Upper lobe of left lung (tissue), 6 donors: Measurements from ENCODE around the gene UBXN10. TPM values are rescaled to one million over a fixed set of nuclear protein-coding genes. Genes with fewer than 3 reads are reported as not detected.
"Not testable (repeated sequence)": the region's sequence is repeated elsewhere in the genome, so short reads cannot be mapped to it uniquely, and the experiment has no call there.

Source experiments
- ATAC-seq, 2 donors: fragments of 200-7000 bp; cut with Tn5 transposase; one replicate each; pipeline ENCODE4 v1.9.1; 2022; ENCODE audit warnings: mild to moderate bottlenecking in 2 of 2, moderate library complexity in 2 of 2; ENCODE audit not compliant: low FRiP score in 2 of 2
- DNase-seq, 2 donors: peaks; one replicate each; pipeline ENCODE4 v3.0.0-alpha.2; 2019 to 2020
- H3K27ac ChIP-seq, 4 donors: fragments of 200-600 bp; sonication (generic); one replicate each; pipeline ENCODE4 v1.5.1; 2016 to 2019
- H3K27me3 ChIP-seq, 4 donors: fragments of 200-600 bp; sonication (generic); one replicate each; pipeline ENCODE4 v1.5.1; 2017 to 2019
- H3K36me3 ChIP-seq, 4 donors: fragments of 200-600 bp; sonication (generic); one replicate each; pipeline ENCODE4 v1.5.1; 2016 to 2019
- H3K4me1 ChIP-seq, 4 donors: fragments of 200-600 bp; sonication (generic); one replicate each; pipeline ENCODE4 v1.5.1; 2018 to 2019
- H3K4me3 ChIP-seq, 4 donors: fragments of 200-600 bp; sonication (generic); one replicate each; pipeline ENCODE4 v1.5.1; 2017 to 2019; ENCODE audit warnings: mild to moderate bottlenecking in 2 of 4, moderate library complexity in 1 of 4
- H3K9me3 ChIP-seq, 4 donors: fragments of 200-600 bp; sonication (generic); one replicate each; pipeline ENCODE4 v1.5.1; 2018 to 2019
- EP300 ChIP-seq, 4 donors: sonication (generic); formaldehyde crosslinking; IDR thresholded peaks; one replicate each; pipeline ENCODE4 v1.5.1; 2017; ENCODE audit warnings: antibody characterized with exemption in 4 of 4, control low read depth in 2 of 4
- POLR2A ChIP-seq, 4 donors: fragments of 450-650 bp; IDR thresholded peaks; one replicate each; pipeline ENCODE4 v1.5.1; 2016 to 2017; ENCODE audit warnings: antibody characterized with exemption in 4 of 4, mild to moderate bottlenecking in 2 of 4
- POLR2AphosphoS5 ChIP-seq, 2 donors: sonication (generic); formaldehyde crosslinking; IDR thresholded peaks; one replicate each; pipeline ENCODE4 v1.5.1; 2017; ENCODE audit warnings: antibody characterized with exemption in 2 of 2
- WGBS, 2 donors: methylation state at CpG; one replicate each; pipeline ENCODE4 v1.1.5; 2017 to 2018; 5-methylcytosine and 5-hydroxymethylcytosine counted together
- total RNA-seq, 6 donors: library from RNA; depleted of rRNA in 4 of 6; stranded (reverse); fragments of >200 nt in 4 of 6; gene quantifications; one replicate each; pipeline versions ENCODE4 v1.1.0 to v1.2.1, GENCODE V29; 2016 to 2021
- TF ChIP-seq, protein P1 (sequence below), 6 experiments: fragments of 450-650 bp in 4 of 6; fragments of 200-600 bp in 2 of 6; sonication (generic) in 2 of 6; IDR thresholded peaks; one replicate each; pipeline ENCODE4 v1.5.1; 2016 to 2019; ENCODE audit warnings: antibody characterized with exemption in 6 of 6
- donor health status: DM: no; HTN: no; CAD: no; lungs with moderate emphysema.
- donor health status: DM: no; HTN: yes; CAD: no; lungs with severe emphysema.

UBXN10 gene
- total RNA-seq, 6 donors from 2014 or later: 0.86 to 29.8 (median 6.5) TPM

DNA sequence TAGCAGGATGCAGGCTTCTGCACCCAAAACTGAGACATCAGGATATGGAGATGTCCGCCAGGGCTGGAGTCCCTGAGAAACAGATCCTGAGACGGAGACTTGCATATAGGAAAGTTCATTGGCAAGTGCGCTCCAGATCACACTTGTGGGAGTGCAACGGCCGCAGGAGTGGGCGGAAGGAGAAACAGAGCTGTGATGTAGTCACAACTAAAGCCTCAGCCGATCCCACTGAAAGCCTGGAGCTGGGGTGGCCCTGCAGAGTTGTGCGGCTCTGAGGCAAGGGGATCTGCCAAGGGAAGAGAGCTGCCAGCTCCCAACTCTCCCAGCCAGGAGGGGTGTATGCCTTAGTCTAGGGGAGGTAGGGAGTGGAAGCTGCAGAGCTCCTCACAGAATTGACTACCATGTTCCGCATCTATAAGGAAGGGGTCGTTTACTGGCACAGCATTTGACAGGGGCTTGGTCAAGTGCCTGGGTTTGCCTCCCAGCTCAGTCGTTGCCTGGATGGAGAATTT lies 42.5 kb downstream of the UBXN10 start:
- TF ChIP-seq, protein P1, sequence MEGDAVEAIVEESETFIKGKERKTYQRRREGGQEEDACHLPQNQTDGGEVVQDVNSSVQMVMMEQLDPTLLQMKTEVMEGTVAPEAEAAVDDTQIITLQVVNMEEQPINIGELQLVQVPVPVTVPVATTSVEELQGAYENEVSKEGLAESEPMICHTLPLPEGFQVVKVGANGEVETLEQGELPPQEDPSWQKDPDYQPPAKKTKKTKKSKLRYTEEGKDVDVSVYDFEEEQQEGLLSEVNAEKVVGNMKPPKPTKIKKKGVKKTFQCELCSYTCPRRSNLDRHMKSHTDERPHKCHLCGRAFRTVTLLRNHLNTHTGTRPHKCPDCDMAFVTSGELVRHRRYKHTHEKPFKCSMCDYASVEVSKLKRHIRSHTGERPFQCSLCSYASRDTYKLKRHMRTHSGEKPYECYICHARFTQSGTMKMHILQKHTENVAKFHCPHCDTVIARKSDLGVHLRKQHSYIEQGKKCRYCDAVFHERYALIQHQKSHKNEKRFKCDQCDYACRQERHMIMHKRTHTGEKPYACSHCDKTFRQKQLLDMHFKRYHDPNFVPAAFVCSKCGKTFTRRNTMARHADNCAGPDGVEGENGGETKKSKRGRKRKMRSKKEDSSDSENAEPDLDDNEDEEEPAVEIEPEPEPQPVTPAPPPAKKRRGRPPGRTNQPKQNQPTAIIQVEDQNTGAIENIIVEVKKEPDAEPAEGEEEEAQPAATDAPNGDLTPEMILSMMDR (IDR thresholded peaks at IDR 0.05): no peak
- TF ChIP-seq POLR2AphosphoS5 (IDR thresholded peaks at IDR 0.05): no peak
- TF ChIP-seq EP300 (IDR thresholded peaks at IDR 0.05): no peak
- no peak for TF ChIP-seq POLR2A (IDR thresholded peaks at IDR 0.05)
- DNase-seq: no peak
- 84 to 86% methylated on average over 11 of the region's 11 CpGs for WGBS, 2 donors
- Histone ChIP-seq H3K27me3 (peaks cover 0 to 2% (median 0%) of the 10 kb centered on the region in 4 donors), H3K36me3 (no peaks in the 10 kb centered on the region), H3K4me3 (no peak overlapping the region), H3K27ac (no peak overlapping the region), H3K9me3 (no peaks in the 10 kb centered on the region), H3K4me1 (no peaks in the 10 kb centered on the region)
- ATAC-seq: no peak

DNA sequence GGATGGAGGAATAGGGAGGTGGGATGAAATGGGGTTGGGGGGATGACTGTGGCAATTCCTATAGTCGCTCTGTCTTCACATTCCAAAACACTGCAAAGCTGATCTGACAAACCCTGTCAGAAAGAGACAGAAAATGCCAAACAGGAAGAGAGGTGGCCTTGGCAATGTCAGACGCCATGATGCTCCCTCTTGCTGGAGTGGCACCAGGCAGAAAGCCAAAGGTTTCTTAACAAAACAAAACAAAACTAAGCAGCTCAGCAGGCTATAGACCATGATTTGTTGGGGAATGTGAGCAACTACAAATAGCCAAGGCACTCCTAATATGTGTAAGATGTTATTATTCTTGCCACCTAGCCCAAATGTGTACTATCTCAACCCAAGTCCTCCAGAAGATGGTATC lies 43.3 kb downstream of the UBXN10 start:
- no peak overlapping the region for H3K27ac ChIP-seq

DNA sequence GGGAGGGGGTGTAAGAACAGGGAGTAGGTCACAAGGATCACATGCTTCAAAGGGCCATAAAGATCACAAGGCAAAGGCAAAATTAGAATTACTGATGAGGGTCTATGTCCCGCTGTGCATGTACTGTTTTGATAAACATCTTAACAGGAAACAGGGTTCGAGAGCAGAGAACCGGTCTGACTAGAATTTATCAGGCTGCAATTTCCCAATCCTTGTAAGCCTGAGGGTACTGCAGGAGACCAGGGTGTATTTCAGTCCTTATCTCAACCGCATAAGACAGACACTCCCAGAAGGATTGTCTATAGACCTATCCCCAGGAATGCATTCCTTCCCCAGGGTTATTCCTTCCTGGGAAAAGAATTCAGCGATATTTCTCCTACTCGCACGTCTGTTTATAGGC lies 46.7 kb downstream of the UBXN10 start:
- WGBS, 2 donors: 18 to 43% methylated on average over 7 of the region's 7 CpGs
- H3K4me3 ChIP-seq, DNase-seq, ATAC-seq, H3K36me3 ChIP-seq, H3K27ac ChIP-seq, H3K27me3 ChIP-seq, H3K9me3 ChIP-seq, H3K4me1 ChIP-seq: not testable (repeated sequence)

More for the DNA sequence above, 43.3 kb downstream of the UBXN10 start:
- no peak for TF ChIP-seq POLR2A (IDR thresholded peaks at IDR 0.05)
- TF ChIP-seq, protein P1 (IDR thresholded peaks at IDR 0.05): no peak
- no peak for TF ChIP-seq POLR2AphosphoS5 (IDR thresholded peaks at IDR 0.05)
- no peak for TF ChIP-seq EP300 (IDR thresholded peaks at IDR 0.05)
- Histone ChIP-seq H3K9me3 (no peaks in the 10 kb centered on the region), H3K36me3 (no peaks in the 10 kb centered on the region), H3K4me1 (no peaks in the 10 kb centered on the region), H3K27me3 (no peaks in the 10 kb centered on the region), H3K4me3 (no peak overlapping the region)
- ATAC-seq: no peak
- no peak for DNase-seq
- 44 to 67% methylated on average over 2 of the region's 2 CpGs for WGBS, 2 donors

DNA sequence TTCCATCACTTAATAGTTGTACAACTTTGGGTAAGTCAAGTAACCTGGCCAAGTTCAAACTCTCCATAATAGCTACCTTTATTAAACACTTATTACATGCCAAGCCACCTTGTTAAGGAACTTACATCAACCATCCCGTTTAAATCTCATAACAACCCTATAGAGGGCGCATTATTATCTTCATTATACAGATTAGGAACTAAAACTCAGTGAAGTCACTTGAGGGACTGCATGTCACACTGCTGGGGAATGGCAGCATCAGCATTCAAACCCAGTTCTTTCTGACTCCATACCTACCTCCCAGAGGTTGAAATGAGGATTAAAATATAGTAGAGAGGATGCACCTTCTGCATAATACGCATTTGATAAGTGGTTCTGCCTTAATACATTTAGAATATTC lies 47.5 kb downstream of the UBXN10 start:
- no peaks in the 10 kb centered on the region for H3K9me3 ChIP-seq
- H3K36me3 ChIP-seq: no peaks in the 10 kb centered on the region
- no peak for ATAC-seq
- H3K27ac ChIP-seq: no peak overlapping the region
- TF ChIP-seq, protein P1 (IDR thresholded peaks at IDR 0.05): peak in 1 of 6 experiments; percentile 17
- no peak for TF ChIP-seq EP300 (IDR thresholded peaks at IDR 0.05)
- no peak for TF ChIP-seq POLR2A (IDR thresholded peaks at IDR 0.05)
- 48% methylated on average over 3 of the region's 3 CpGs for WGBS, 2 donors
- DNase-seq: no peak
- no peak overlapping the region for H3K4me3 ChIP-seq
- no peaks in the 10 kb centered on the region for H3K27me3 ChIP-seq
- H3K4me1 ChIP-seq: no peaks in the 10 kb centered on the region

DNA sequence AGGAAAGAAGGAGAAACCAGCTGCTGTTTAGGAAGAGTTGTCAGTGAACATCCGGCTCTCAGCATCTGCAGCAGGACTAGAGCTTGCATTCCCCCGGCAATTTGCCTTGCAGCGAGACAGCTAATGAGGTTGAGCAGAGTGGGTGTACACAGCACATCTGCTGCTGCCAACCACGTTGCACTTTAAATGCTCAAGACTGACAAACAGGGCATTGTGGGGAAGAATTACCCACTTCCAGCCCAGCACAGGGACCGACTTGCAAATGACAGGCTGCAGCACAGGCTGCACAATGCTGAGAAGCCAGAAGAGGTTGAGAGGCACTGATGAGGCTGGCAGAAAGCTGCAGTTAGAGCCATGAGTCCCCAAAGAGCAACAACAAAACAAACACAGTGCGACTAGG lies 48.0 kb downstream of the UBXN10 start:
- no peaks in the 10 kb centered on the region for H3K4me1 ChIP-seq
- TF ChIP-seq EP300 (IDR thresholded peaks at IDR 0.05) (no peak), POLR2A (IDR thresholded peaks at IDR 0.05) (no peak), POLR2AphosphoS5 (IDR thresholded peaks at IDR 0.05) (no peak)
- TF ChIP-seq, protein P1 (IDR thresholded peaks at IDR 0.05): no peak
- no peaks in the 10 kb centered on the region for H3K27me3 ChIP-seq
- H3K36me3 ChIP-seq: no peaks in the 10 kb centered on the region
- WGBS, 2 donors: 36 to 49% methylated on average over 6 of the region's 6 CpGs
- DNase-seq (no peak), ATAC-seq (no peak)
- no peak overlapping the region for H3K27ac ChIP-seq
- H3K4me3 ChIP-seq: no peak overlapping the region
- H3K9me3 ChIP-seq: no peaks in the 10 kb centered on the region
